ENCODE measurements around the gene FOXI2.

The FOXI2 gene

GRCh38 chr10:127736915-127737562, at the start of gene FOXI2:
Gene FOXI2, plus strand, starts transcription at chr10:127737185. Its CDS starts 89 bp downstream, at chr10:127737274.
- no peak for DNase-seq (ENCODE audit: low spot score)

GRCh38 chr10:127687548-127687947, 49.4 kb upstream of the FOXI2 start:
- DNase-seq (ENCODE audit: low spot score), result no peak

GRCh38 chr10:127690176-127690835, 46.7 kb upstream of the FOXI2 start:
- no peak for DNase-seq (ENCODE audit: low spot score)

GRCh38 chr10:127694580-127695193, 42.3 kb upstream of the FOXI2 start:
- peak; percentile 42 for DNase-seq (ENCODE audit: low spot score)

- no peak for DNase-seq (ENCODE audit: low spot score)
Observed at GRCh38 chr10:127695431-127695830, 41.6 kb upstream of the FOXI2 start.

GRCh38 chr10:127698886-127699285, 38.1 kb upstream of the FOXI2 start:
- DNase-seq (ENCODE audit: low spot score), result no peak

- DNase-seq (ENCODE audit: low spot score), result no peak
Observed at GRCh38 chr10:127699311-127699710, 37.7 kb upstream of the FOXI2 start.

- no peak for DNase-seq (ENCODE audit: low spot score)
Observed at GRCh38 chr10:127702271-127702670, 34.7 kb upstream of the FOXI2 start.

GRCh38 chr10:127715249-127715648, 21.7 kb upstream of the FOXI2 start:
- DNase-seq (ENCODE audit: low spot score), result no peak

GRCh38 chr10:127715782-127716378, 21.1 kb upstream of the FOXI2 start:
- peak; percentile 49 for DNase-seq (ENCODE audit: low spot score)

- no peak for DNase-seq (ENCODE audit: low spot score)
Observed at GRCh38 chr10:127720142-127720541, 16.8 kb upstream of the FOXI2 start.

GRCh38 chr10:127720903-127721302, 16.1 kb upstream of the FOXI2 start:
- DNase-seq (ENCODE audit: low spot score), result no peak

- DNase-seq (ENCODE audit: low spot score), result no peak
Observed at GRCh38 chr10:127734753-127735152, 2.2 kb upstream of the FOXI2 start.

- no peak for DNase-seq (ENCODE audit: low spot score)
Observed at GRCh38 chr10:127735156-127735555, 1.8 kb upstream of the FOXI2 start.

- DNase-seq (ENCODE audit: low spot score), result no peak
Observed at GRCh38 chr10:127735723-127736221, 1.2 kb upstream of the FOXI2 start.

GRCh38 chr10:127736222-127736914, 617 bp upstream of the FOXI2 start:
- no peak for DNase-seq (ENCODE audit: low spot score)

- no peak for DNase-seq (ENCODE audit: low spot score)
Observed at GRCh38 chr10:127737563-127738511, 852 bp downstream of the FOXI2 start.

GRCh38 chr10:127738512-127739424, 1.8 kb downstream of the FOXI2 start:
- no peak for DNase-seq (ENCODE audit: low spot score)

GRCh38 chr10:127739908-127740307, 2.9 kb downstream of the FOXI2 start:
- no peak for DNase-seq (ENCODE audit: low spot score)

- peak; percentile 12 for DNase-seq (ENCODE audit: low spot score)
Observed at GRCh38 chr10:127740596-127740995, 3.6 kb downstream of the FOXI2 start.

Data from RKO (cell line).